CD4-positive, alpha-beta T cell treated with Interleukin-21 for 1 hour (primary cell): ENCODE data around the gene PDX1.
A peak's percentile ranks its signal among the peaks of the same experiment; 100 is the strongest.

Source experiments
- DNase-seq: peaks from one replicate; pipeline ENCODE4 v3.0.0-alpha.2; 2020

The PDX1 gene

DNA sequence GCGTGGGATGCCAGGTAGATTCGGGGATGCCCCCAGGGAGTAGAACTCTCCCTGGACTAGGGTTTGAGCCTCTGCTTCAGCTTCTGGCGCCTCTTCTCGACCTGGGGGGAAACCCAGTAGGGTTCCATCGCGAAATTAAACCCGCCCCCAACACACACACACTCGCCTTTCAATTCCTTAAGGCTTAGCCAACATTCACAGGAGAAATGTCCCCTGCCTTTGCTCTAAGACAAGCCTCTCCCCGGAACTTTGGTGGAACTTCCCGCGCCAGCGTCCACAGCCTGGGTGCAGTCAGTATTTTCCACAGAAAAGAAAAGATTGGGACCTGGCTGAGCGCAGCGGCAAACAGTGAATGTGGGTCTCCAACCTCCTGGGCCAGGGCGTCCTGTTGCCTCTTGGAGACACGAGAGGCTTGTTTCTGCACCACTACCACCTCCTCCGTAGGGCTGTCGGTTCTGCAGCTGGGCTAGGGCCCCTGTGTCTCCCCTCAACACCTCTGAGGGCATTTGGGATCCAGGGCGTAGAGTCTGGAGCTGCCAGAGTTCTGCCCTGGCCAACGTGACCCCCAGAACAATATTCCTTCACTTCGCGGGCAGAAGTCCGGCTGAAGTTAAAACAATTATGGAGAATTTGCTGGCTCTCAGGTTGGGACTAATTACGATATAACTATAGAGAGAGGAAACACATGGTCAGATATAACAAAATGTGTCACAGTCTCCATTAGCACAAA is 3.2 kb downstream of the PDX1 start:
- no peak for DNase-seq

DNA sequence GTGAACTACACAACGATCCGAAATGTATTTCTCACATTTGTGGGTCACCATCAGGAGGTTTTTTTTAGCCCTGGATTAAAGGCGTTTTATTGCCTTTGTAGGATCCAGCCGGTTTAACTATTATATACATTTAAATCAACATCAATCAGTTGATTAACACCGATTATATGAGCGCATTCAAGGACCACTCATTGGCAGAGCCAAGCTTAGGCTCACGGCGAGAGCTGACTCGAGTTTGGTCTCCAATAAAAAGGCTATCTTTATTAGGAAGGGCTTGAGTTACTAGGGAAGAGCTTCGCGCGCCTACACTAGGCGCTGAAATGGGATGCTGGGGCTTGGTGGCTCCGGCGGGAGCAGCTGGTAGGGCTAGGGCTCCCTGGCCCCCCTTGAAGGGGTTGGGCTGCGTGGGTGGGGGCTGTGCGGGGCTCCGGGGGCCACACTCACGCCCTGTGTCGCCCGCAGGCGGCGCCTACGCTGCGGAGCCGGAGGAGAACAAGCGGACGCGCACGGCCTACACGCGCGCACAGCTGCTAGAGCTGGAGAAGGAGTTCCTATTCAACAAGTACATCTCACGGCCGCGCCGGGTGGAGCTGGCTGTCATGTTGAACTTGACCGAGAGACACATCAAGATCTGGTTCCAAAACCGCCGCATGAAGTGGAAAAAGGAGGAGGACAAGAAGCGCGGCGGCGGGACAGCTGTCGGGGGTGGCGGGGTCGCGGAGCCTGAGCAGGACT is 4.2 kb downstream of the PDX1 start:
- DNase-seq = no peak

DNA sequence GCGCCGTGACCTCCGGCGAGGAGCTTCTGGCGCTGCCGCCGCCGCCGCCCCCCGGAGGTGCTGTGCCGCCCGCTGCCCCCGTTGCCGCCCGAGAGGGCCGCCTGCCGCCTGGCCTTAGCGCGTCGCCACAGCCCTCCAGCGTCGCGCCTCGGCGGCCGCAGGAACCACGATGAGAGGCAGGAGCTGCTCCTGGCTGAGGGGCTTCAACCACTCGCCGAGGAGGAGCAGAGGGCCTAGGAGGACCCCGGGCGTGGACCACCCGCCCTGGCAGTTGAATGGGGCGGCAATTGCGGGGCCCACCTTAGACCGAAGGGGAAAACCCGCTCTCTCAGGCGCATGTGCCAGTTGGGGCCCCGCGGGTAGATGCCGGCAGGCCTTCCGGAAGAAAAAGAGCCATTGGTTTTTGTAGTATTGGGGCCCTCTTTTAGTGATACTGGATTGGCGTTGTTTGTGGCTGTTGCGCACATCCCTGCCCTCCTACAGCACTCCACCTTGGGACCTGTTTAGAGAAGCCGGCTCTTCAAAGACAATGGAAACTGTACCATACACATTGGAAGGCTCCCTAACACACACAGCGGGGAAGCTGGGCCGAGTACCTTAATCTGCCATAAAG is 4.8 kb downstream of the PDX1 start:
- no peak for DNase-seq

DNA sequence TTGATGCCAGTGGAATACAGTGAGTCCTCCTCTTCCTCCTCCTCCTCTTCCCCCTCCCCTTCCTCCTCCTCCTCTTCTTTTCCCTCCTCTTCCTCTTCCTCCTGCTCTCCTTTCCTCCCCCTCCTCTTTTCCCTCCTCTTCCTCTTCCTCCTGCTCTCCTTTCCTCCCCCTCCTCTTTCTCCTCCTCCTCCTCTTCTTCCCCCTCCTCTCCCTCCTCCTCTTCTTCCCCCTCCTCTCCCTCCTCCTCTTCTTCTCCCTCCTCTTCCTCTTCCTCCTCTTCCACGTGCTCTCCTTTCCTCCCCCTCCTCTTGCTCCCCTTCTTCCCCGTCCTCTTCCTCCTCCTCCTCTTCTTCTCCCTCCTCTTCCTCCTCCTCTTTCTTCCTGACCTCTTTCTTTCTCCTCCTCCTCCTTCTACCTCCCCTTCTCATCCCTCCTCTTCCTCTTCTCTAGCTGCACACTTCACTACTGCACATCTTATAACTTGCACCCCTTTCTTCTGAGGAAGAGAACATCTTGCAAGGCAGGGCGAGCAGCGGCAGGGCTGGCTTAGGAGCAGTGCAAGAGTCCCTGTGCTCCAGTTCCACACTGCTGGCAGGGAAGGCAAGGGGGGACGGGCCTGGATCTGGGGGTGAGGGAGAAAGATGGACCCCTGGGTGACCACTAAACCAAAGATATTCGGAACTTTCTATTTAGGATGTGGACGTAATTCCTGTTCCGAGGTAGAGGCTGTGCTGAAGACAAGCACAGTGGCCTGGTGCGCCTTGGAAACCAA is 5.6 kb downstream of the PDX1 start:
- DNase-seq = no peak

DNA sequence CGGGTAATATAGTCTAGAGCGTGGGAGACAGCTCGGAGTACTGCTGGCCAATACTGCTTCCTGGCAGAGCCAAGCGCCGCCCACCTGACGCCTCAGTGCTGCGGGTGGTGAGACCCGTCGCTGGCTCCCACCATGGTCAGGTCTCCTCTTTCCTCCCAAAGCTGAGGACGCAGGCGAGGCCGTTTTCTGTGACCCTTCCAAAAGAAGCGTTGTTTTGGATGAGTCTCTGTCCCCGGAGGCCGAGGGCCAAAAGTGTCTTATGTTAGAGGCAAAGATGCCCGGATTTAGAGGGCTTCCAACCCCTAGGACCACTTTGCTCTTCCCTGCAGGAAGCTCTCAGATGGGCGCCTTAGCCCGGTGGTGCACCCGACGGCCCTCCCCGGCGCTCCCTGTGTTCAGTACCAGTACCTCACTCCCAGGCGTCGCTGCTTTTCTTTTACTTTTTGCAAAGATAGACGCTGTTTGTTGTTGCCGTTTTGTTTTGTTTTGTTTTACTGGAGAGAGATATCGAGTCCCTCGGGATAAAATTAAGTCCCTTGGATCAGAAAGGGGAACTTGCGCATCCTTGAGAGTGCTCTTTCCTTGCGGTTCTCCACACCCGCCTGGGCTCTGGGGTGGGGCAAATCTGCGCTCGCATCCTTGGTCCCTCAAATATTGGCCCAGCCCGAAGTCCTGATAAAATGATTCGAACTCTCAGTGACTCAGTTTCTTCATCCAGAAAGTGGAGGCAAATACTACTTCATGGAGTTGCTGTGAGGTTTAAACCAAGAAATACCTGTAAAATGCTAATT is 7.0 kb downstream of the PDX1 start:
- DNase-seq = no peak

DNA sequence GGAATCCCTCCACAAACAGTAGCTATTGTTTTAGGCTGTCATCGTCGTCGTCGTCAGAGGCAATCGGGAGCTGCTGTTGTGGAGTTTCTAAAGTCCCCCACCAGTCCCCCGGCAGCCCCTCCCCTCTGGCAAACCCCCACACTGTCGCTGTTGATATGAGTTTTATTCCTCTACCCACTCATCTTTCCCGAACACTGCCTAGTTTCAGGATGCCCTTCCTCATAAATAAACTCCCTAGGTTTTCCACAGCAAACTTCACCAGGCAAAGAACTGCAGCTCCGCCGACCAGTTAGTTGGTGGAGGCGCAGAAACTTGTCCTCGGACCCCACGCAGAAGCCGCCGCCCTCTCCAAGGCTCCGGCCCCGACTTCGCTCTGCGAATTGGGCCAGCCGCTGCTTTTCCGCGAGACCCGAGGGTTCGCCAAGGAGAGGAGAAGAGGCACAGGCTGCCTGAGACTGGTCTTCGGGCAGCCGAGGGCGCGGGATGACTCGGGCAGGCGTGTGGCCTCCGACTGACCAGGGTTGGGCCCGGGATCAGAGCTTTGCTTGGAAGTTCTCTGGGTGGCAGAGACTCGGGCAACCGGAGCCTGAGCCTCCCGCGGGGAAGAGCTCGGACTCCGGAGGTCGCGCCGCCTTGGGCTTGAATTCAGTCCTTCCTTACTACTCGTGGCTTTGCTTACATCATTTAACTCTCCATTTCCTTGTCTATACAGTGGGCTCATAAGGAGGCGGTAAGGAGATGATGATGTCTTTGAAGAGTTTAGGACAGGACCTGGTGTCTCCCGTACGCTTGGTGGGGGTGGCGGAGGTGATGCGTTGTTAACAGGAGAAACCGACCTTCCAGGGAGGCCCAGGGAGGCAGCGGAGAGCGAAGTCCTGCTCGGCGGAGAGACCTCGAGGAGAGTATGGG is 7.9 kb downstream of the PDX1 start:
- DNase-seq = no peak

DNA sequence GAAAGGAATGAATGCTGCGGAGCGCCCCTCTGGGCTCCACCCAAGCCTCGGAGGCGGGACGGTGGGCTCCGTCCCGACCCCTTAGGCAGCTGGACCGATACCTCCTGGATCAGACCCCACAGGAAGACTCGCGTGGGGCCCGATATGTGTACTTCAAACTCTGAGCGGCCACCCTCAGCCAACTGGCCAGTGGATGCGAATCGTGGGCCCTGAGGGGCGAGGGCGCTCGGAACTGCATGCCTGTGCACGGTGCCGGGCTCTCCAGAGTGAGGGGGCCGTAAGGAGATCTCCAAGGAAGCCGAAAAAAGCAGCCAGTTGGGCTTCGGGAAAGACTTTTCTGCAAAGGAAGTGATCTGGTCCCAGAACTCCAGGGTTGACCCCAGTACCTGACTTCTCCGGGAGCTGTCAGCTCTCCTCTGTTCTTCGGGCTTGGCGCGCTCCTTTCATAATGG is 8.6 kb downstream of the PDX1 start:
- DNase-seq = no peak

DNA sequence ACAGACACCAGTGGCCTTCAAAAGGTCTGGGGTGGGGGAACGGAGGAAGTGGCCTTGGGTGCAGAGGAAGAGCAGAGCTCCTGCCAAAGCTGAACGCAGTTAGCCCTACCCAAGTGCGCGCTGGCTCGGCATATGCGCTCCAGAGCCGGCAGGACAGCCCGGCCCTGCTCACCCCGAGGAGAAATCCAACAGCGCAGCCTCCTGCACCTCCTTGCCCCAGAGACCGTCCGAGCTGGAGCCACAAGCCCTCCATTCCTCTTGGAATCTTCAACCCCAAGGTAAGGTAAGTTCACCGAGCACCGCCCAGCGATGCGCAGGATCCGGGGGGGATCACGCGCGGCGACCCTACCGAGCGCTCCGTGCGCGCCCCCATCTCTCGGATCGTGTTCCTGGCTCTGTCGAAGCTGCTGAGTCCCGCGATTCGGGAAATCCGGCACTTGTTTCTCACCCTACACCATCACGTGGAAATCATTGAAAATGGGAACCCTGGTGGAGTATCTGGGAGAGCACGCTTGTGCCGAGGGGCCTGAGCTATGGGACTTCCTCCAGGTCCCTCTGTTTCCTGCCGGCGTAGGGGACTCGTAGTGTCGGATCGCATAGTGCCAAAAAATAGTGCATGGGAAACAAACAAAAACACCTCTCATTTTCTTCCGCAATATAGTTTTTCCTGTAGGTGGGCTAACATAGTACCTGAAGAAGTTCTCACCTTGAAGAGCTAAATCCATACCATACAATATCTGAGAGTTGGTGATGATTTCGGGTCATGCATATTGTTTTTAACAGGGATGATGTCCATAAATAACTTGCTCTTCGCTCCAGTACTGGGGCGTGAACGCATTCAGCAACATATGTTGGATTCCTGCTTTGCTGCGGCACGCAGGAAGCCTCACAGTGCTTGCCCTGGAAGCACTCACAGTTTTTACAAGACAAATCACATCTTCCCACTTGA is 9.3 kb downstream of the PDX1 start:
- no peak for DNase-seq

DNA sequence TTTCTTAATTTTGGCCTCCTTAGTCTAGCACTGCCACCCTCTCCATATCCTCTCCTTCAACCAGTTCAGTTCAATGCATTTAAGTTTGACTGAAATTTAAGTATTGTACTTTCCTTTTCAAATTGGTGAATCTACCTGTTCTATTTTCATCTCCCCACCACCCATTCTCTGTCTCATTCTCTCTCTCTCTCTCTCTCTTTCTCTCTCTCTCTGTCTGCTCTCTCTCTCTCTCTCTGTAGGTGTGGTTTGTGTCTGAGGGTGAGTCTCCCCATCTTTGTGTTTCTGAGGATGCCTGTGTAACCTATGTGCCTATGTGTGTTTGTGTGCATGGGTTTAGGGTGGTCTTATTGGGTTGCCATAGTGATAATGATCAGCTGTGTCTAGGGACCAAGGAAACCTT is 10.1 kb downstream of the PDX1 start:
- no peak for DNase-seq

DNA sequence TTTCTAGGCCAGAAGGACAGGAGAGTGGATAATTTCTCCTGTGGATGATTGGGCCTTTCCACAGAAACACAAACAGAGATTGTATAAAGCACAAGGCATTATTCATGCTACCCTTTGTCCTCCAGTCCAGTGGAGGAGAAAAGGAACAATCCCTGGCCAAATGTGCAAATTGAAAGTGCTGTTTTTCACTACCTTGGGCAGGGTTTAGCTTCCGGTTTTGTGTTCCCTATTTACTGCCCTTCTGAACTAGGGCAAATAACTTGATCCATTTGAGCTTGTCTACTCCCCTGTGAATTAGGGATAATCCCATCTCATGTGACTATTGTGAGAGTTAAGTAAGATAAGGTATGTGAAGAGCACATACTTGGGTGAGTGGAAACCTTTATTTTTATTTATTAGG is 13.3 kb downstream of the PDX1 start:
- DNase-seq = no peak

DNA sequence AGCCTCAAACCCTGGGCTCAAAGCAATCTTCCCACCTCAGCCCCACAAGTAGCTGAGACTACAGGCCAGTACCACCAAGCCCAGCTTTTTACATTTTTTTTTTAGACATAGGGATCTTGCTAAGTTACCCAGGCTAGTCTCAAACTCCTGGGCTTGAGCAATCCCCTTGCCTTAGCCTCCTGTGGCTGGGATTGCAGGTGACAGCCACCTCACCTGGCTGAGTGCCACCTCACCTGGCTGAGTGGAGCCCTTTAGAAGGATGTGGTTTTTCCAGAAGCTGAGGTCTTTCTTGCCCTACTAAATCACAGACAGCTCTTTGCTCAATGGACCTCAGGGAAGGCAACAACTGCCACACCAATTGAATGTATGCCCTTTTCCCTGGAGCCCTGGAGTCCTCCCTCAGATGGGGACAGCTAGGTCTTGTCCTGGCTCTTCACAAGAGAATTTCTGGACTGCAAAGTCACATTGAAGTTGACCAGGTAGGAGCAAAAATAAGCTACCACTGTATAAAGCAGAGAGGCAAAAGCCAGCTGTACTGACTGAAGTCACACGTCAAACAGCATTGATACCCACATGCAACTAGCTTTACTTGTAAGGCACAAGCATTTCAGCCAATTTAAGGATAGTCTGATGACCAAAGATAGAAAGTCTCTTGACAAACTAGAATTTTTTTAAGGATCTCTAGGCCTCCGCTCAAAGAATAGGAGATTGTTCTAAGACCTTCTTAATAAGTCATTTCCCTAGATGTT is 14.0 kb downstream of the PDX1 start:
- DNase-seq = no peak

DNA sequence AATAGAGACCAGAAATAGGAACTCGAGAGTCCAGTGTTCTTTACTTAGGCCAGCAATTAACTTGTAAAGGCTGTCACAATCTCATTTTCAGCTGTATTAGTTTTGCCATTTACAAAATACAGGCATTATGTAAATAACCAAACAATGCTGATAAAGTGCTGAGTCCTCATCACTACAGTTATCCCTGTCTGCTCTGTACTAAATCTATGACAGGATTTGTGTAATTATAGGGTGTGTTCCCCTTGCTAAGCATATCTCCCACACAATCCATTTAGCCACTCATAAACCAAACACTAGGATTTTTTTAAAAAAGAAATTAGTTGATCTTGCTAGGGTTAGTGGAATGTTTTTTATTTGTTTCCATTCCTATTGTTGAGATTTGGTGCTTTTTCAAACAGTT is 23.2 kb downstream of the PDX1 start:
- DNase-seq = no peak

DNA sequence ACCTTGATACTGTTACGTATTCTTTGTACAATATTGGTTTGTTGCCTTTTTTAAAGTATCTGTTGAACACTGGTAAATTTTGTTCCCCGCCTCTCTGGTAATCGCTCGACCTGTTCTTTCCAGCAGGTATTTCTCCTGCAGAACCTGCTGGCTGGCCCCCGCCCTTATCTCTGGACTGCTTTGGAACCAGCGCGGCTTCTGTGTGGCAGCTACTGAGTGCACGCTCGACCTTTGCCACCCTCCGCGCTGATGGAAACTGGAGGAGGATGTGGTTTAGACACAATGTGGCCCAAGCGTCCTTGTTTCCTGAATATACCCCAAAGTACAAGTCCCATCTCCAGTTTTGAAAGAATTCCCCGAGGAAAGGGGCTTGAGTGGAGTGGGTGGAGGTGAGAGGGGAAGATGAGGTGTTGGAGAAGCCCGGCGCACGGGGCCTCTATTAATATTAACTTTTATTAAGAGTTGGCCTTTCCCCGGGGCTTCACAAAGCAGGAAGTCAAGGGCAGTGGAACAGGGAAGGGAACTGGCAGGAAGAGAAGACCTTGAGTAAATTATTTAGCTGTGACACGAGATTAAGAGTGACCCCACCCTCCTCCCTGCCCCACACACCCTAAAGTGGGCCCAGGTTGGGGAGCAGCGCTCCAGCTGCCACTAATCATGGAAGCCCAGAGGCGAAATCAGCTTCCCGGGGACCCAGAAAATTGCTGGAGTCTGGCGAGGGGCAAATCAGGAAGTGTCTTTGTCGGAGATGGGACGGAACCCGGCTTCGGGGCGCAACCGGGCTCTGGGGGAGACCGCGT is 33.3 kb downstream of the PDX1 start:
- no peak for DNase-seq

DNA sequence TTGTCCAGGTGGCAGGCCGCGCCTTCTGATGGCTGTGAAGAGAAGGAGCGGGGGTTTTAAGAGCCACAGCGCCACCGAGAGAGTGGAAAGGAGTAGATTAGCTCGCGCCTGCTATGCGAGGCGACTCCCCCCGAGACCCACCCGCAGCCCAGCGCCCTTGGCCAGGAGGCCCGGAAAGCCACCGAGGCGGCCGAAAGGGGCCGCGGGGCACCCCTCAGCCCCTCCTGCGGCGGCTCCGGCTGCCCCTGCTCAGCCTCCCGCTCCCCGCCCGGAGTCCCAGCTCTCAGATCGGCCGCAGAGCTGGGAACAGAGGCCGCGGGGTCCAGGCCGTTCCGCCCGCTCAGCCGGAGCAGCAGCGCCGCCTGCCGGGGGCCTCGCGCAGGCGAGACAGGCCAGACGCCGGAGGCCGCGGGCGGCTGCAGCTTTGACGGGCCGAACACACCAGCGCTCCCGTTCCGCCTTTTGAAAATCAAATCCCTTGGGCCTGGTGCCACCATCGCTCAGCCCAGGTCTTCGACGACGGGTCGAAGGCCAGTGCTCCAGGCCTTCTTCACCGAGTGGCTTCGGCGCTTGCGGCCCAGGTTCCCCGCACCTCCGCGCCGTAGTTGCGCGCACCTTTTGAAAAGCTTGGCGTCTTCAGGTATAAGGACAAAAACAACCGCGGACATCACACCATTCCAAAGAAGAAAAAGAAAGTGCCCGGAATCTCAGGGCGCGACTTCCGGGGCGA is 34.0 kb downstream of the PDX1 start:
- peak; percentile 45 for DNase-seq

DNA sequence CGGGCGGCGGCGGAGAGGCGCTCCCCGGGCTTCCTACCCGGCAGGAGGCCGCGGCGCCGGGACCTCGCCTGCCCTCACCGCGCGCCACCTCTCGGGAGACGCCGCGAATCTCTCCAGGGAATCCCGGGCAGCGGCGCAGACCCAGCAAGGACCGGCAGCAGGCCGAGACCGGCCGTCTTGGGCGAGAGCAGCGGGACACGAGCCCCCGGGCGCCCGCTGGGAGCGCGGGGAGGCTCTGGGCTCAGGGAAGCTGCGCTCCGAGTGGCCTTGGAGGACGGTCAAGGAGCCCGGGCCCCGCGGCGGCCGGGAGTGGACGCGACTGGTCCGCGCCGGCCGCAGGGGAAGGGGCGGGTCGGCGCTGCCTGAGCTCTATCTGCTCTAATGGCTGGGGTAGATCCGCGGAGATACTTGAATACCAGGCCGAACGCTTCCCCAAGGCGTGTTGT is 34.6 kb downstream of the PDX1 start:
- DNase-seq = no peak

DNA sequence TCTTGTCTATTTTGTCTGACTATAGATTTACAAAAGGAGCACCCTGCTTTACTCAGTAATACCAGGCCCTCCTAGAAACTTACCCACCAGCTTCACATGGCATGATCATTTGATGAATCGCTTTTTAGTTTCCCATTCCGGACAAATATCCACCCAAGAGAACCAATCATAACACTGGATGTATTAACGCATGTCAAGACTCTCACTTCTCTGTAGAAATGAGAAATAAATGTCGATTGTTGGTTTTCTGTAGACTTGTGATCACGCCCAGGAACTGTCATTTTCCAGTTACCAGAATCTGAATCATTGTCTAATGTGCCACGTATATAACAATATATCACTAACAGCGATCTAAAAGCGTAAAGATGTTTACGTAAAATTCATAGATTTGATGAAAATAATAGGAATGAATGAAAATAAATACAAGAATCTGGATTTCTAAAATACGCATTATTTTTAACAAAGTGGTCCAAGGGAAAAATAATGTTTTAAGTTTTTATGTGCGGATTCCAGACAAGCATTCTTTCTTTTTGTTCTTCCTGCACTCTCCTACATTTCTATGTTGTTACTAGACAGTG is 35.3 kb downstream of the PDX1 start:
- DNase-seq = no peak

DNA sequence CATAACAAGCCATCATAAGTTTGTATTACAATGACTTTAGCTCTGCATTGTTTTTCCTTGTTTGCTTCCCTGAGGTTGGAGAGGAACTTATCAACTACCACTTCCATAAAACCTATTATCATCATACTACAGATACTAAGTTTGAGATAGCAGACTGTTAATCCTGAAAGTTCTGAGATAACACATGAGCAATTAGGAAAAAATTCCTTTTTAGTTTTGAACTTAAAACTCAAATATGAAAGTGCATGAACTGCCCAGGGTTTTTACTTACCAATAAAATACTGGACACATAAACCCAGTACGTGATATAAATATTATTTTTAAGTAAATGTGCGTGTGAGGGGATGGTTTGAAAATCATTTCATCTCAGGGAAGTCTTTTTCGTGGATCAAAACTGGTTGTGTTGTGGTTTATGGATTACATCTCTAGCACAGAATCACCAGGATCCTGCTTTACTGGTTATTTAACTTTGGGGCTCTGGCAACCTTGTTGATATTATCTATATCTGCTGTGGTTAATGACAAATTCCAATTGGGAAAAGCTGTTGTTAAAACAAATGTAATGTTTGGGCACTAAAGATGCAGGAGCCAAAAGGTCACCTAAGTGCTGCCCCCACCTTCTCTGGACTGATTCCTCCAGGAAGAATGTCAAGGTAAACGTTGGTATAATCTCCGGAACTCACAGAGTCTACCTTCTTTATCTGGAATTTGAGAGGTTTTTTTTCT is 36.9 kb downstream of the PDX1 start:
- DNase-seq = no peak
